GM12878 (cell line): ENCODE data around the gene ZNF777. TPM values are rescaled to one million over a fixed set of nuclear protein-coding genes. Genes with fewer than 3 reads are reported as not detected.

ENCODE experiments used
- BCL11A ChIP-seq: IDR thresholded peaks from 2 replicates; pipeline ENCODE4 v1.6.1; 2011; ENCODE audit warnings: low read depth, low read length
- BHLHE40 ChIP-seq, 2 experiments: fragments of 450-650 bp in 1 of 2; IDR thresholded peaks; 2 replicates each; pipeline ENCODE4 v1.6.1; 2011 to 2017; ENCODE audit warnings: low read depth in 2 of 2, borderline replicate concordance in 1 of 2, improper control_type of control experiment in 1 of 2, low read length in 1 of 2, mild to moderate bottlenecking in 1 of 2
- GATAD2B ChIP-seq: fragments of 450-650 bp; conservative IDR thresholded peaks from 2 replicates; pipeline ENCODE4 v1.6.1; 2017; ENCODE audit warnings: low read depth, mild to moderate bottlenecking, moderate library complexity
- KLF5 ChIP-seq: fragments of 450-650 bp; IDR thresholded peaks from 2 replicates; pipeline ENCODE4 v1.6.1; 2014; ENCODE audit warnings: mild to moderate bottlenecking; ENCODE audit not compliant: partially characterized antibody
- MTA2 ChIP-seq: fragments of 450-650 bp; IDR thresholded peaks from 2 replicates; pipeline ENCODE4 v1.6.1; 2016; ENCODE audit warnings: low read depth, mild to moderate bottlenecking, moderate library complexity
- MXI1 ChIP-seq: fragments of 150-350 bp; IDR thresholded peaks from 2 replicates; pipeline ENCODE4 v1.6.1; 2011; ENCODE audit warnings: low read depth, mild to moderate bottlenecking, inconsistent platforms, low read length, improper control_type of control experiment
- NFXL1 ChIP-seq: fragments of 450-650 bp; IDR thresholded peaks from 2 replicates; pipeline ENCODE4 v1.6.1; 2017; ENCODE audit warnings: antibody characterized with exemption, mild to moderate bottlenecking, borderline replicate concordance
- NR2C2 ChIP-seq: IDR thresholded peaks from 2 replicates; pipeline ENCODE4 v1.6.1; 2011; ENCODE audit warnings: borderline replicate concordance, low read depth; ENCODE audit not compliant: control insufficient read depth, insufficient read length
- PAX5 ChIP-seq: IDR thresholded peaks from 2 replicates; pipeline ENCODE4 v1.6.1; 2011; ENCODE audit warnings: low read depth, low read length, borderline replicate concordance
- POLR2A ChIP-seq: IDR thresholded peaks from 2 replicates; pipeline ENCODE4 v1.6.1; 2011; ENCODE audit warnings: low read depth, mild to moderate bottlenecking, low read length
- RAD21 ChIP-seq: IDR thresholded peaks from 2 replicates; pipeline ENCODE4 v1.6.1; 2011; ENCODE audit warnings: mild to moderate bottlenecking, low read depth, low read length, moderate library complexity; ENCODE audit not compliant: insufficient read depth
- RB1 ChIP-seq: fragments of 450-650 bp; formaldehyde crosslinking; IDR thresholded peaks from 2 replicates; pipeline ENCODE4 v1.6.1; 2017; ENCODE audit warnings: mild to moderate bottlenecking, borderline replicate concordance
- RBBP5 ChIP-seq: fragments of 200-600 bp; sonication (generic); conservative IDR thresholded peaks from 2 replicates; pipeline ENCODE4 v1.6.1; 2016
- RELA ChIP-seq: fragments of 450-650 bp; IDR thresholded peaks from 2 replicates; pipeline ENCODE4 v1.8.0; 2014; ENCODE audit warnings: borderline replicate concordance; ENCODE audit not compliant: partially characterized antibody
- RUNX3 ChIP-seq: IDR thresholded peaks from 2 replicates; pipeline ENCODE4 v1.6.1; 2012; ENCODE audit warnings: low read length, inconsistent platforms
- SKIL ChIP-seq: fragments of 450-650 bp; IDR thresholded peaks from 2 replicates; pipeline ENCODE4 v1.6.1; 2017; ENCODE audit warnings: mild to moderate bottlenecking, low read depth, inconsistent platforms; ENCODE audit not compliant: poor library complexity, severe bottlenecking
- SMARCA5 ChIP-seq: fragments of 450-650 bp; IDR thresholded peaks from 2 replicates; pipeline ENCODE4 v1.6.1; 2017; ENCODE audit warnings: mild to moderate bottlenecking
- SMC3 ChIP-seq: IDR thresholded peaks from 2 replicates; pipeline ENCODE4 v1.6.1; 2011; ENCODE audit warnings: low read length, improper control_type of control experiment, borderline replicate concordance
- SUPT20H ChIP-seq: IDR thresholded peaks from 2 replicates; pipeline ENCODE4 v1.6.1; 2011; ENCODE audit warnings: low read depth, mild to moderate bottlenecking, low read length, moderate library complexity, borderline replicate concordance; ENCODE audit not compliant: control insufficient read depth
- WRNIP1 ChIP-seq: IDR thresholded peaks from 2 replicates; pipeline ENCODE4 v1.6.1; 2011; ENCODE audit warnings: low read depth, low read length, improper control_type of control experiment, borderline replicate concordance
- ZBTB11 ChIP-seq: fragments of 450-650 bp; formaldehyde crosslinking; IDR thresholded peaks from 2 replicates; pipeline ENCODE4 v1.5.0; 2022; ENCODE audit warnings: mild to moderate bottlenecking, missing genetic modification characterization
- ZZZ3 ChIP-seq: IDR thresholded peaks from 2 replicates; pipeline ENCODE4 v1.6.1; 2011; ENCODE audit warnings: low read depth; ENCODE audit not compliant: control insufficient read depth, insufficient read length
- polyA plus RNA-seq, 11 experiments: library from polyadenylated mRNA; depleted of rRNA in 4 of 11; unstranded in 6 of 11; stranded (reverse) in 5 of 11; fragments of >200 nt; fragmentation: Nextera tagmentation in 4 of 11; fragmentation: Illumina TruSeq in 1 of 11; extraction: Ambion mirVana in 4 of 11; extraction: Trizol in 1 of 11; gene quantifications; 1 replicate in 1 of 11; 2 replicates in 10 of 11; pipeline versions ENCODE4 v1.2.1 to v1.2.3, GENCODE V29; 2011 to 2016; ENCODE audit warnings: inconsistent platforms in 2 of 11, missing spikeins in 2 of 11, low read depth in 1 of 11
- total RNA-seq, 4 experiments: library from RNA; depleted of rRNA in 3 of 4; stranded (reverse); fragments of >200 nt in 3 of 4; fragmentation: Illumina TruSeq in 1 of 4; extraction: Trizol in 1 of 4; gene quantifications; 2 replicates each; pipeline versions ENCODE4 v1.2.1 to v1.2.3, GENCODE V29; 2013 to 2021

Gene ZNF777
- total and polyA plus RNA-seq, 10 of the 15 experiments (the other 5 are each of a cell fraction or from before 2014, with no cell fraction given) = 0.03 to 16.0 (median 3.7) TPM

- TF ChIP-seq ZBTB11 (CRISPR knock-in tag) (no peak), BHLHE40 (IDR thresholded peaks at IDR 0.05; ENCODE audit: borderline replicate concordance in 1 of 2, low read depth in 2 of 2, low read length in 1 of 2) (peak in 1 of 2 experiments; percentile 68; a peak in 2 of 4 replicates), NR2C2 (no peak), KLF5 (peak; percentile 41), RBBP5 (no peak), BCL11A (no peak), SMARCA5 (peak; percentile 99), RB1 (peak; percentile 73; the same call in 1 of the 2 replicates), GATAD2B (peak; percentile 80), MTA2 (no peak), PAX5 (no peak), NFXL1 (no peak), SMC3 (peak; percentile 30; the same call in 1 of the 2 replicates), MXI1 (no peak), RELA (peak; percentile 20), ZZZ3 (no peak), RUNX3 (peak; percentile 39), RAD21 (peak; percentile 59), SUPT20H (no peak), SKIL (no peak), POLR2A (peak; percentile 74), WRNIP1 (no peak)
These were observed 38.5 kb downstream of the ZNF777 start (continued) for GRCh38 chr7:149422162-149422913.
